GM18505 (cell line): ENCODE results near the gene TMPRSS13.

Experiments used
- ATAC-seq: cut with Tn5 transposase; IDR thresholded peaks from one replicate; pipeline ENCODE4 v1.9.1; 2021; ENCODE audit not compliant: unreplicated experiment
- POLR2A ChIP-seq: IDR thresholded peaks from 4 replicates; pipeline ENCODE4 v1.6.1; 2011; ENCODE audit warnings: borderline replicate concordance; ENCODE audit not compliant: insufficient read depth, insufficient read length; ENCODE audit errors: extremely low read depth

TMPRSS13 gene

DNA sequence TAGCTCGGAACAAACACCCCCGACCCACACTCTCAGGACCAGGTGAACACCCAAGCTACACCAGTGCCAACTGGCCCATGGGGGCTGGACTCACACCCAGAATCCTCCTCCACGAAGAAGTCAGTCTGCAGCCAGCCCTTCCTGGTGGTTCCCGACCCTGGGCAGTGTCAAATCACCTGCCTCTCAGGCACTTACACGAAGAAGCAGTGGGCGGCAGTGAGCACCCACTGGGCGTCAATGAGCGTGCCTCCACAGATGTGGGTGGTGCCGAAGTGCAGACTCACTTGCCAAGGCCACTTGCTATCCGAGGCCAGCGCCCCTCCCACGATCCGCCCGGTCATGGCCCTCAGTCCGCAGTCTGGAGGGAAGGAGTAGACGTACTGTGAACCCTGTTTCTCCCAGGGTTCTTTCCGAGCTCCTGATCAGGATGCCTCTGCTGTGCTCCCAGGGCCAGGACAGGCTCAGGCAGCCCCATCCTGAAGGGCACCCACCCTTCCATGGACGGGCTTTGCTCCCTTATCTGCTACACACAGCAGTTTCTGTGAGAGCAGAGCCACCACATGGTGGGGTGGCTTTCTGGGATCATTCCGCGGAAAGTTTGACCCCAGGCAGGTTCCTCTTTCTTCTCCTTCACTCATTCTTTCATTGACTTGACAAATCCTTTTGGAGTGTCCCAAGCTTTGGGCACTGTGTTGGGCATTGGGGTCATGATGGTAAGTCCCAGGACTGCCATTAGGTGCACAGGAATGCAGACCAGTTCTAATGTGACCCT lies 19.4 kb downstream of the TMPRSS13 start:
- no peak for TF ChIP-seq POLR2A
- ATAC-seq, result no peak

DNA sequence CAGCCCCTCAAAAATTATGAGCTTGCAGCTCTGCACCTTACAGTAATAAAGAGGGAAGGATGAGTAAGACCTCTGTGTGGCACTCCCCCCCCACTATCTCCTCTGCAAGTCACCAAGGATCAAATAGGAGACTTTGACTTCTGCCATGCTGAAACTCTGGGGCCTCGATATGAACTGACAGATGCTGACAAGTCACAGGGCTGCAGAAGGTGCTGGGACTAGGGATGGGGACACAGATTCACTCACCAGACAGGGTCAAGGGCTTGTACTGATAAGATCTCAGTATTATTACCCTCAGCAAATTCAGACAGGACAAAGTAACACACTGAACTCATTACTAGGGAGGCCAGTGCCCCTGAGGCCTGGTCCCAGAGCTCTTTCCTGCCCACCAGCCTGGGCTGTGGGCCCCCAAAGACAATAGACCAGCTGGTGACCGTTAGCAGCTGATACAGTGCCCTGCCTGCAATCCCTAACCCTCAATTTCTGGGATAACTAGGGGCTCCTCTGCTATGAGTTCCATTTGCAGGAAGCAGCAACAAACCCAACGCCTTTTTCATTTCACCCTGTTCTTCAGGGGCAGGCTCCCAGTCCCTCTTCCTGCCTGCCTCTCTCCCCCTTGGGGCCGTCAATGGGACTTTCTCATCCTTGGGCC lies 20.1 kb downstream of the TMPRSS13 start:
- no peak for TF ChIP-seq POLR2A
- ATAC-seq, result no peak

DNA sequence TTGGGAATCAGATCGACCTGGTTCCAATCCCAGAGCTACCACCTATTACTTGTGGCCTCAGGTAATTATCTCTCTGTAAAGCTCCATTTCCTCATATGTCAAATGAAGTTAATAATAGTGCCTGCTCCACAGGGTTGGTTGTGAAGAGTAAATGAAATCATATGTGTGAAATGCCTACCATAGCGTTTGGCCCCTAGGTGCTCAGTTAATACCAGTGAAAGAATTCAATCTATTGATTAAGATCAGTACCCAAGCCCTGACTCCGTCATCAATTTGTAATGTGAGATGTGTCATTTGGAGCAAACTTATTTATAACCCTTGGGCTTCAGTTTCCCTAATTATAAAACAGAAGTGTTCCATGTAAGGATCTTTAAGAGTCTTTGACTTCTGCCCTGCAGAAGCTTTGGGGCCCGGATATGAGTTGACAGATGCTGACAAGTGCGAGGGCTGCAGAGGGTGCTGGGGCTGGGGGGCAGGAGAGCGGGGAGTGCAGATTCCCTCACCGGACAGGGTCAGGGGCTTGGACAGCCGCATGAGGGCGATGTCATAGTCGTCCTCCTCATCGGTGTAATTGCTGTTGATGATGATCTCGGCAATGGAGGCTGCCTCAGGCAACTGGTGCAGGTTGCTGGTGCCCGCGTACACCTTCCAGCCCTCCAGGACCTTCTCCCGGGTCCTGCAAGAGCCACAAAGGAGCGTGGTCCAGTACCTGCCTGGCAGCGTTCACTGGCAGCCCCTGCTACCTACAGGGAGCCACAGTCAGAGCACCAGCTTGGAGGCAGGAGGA lies 20.9 kb downstream of the TMPRSS13 start:
- TF ChIP-seq POLR2A, result no peak

DNA sequence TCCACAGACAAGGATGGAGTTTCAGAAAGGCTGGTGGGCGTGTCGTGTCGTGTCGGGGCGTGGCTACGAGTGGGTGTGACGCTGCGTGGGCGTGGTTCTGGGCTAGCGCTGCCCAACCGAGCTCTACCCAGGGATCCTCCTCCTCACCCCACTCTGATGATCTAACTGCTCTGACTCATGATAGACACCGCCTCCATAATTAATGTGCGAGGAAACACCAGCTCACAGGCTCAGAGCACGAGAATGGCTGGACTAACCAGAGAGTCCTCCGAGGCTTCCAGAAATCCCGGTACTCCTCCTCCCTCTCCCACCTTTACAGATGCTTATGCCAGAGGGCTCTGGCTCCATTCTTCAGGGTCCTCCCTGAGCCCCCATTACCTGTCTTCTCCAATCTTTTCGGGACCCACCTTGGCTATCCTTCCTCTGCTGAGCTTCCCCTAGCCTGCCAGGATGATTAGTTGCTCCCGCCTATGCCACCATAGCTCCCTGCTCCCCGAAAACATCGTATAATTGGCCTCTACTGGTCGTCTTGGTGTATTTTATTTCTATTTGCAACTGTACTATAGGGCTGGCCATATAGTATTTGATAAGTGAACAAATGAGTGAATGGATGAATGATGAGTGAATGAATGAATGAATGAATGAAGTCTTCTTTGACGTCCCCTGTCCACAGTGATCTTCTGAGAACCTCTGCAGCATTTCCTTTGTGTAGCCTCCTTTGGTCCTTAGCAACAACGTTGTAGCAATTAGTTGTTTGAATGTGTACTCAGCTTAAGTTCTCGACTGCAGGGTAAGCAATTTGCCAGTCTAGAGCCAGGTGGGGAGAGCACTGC lies 21.7 kb downstream of the TMPRSS13 start:
- TF ChIP-seq POLR2A, result peak; percentile 49
- ATAC-seq, result peak; percentile 61

More for the DNA sequence above, 20.9 kb downstream of the TMPRSS13 start:
- no peak for ATAC-seq

DNA sequence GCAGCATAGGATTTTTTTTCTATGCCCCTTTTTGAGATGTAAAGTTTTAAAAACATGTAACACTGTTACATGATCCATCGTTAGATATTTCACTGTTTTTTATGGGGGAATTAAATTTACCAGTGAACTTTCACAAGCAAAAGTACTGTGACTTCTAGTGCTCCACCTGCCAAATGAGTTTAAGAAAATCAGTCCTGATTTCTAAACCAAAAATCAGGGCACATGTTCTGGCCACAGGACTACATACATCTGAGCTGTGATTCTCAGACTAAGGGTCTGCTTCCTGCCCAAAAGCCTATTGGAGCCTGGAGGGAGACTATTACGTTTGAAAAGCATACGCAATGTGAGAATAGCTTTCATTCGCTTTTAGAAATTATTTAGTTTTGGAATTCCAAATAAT lies 22.5 kb downstream of the TMPRSS13 start:
- TF ChIP-seq POLR2A, result no peak
- ATAC-seq, result no peak

DNA sequence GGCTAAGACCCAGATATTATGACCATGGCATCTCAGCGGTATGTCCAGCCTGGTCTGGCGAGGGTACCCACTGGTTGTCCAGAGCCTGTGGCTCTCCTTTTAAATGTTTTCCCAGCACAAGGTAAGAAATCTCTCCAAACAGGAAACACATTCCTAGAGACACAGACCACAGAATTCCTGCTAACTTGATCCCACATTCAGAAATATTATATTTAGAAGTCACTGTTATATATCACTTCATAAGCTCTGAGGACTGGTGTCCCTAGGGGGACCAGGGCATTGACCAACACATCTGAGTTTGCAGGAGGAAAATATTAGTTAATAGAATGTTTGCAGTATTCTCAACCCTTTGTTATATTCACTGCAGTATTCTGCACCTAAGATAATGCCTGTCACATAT lies 23.1 kb downstream of the TMPRSS13 start:
- ATAC-seq, result no peak
- no peak for TF ChIP-seq POLR2A

DNA sequence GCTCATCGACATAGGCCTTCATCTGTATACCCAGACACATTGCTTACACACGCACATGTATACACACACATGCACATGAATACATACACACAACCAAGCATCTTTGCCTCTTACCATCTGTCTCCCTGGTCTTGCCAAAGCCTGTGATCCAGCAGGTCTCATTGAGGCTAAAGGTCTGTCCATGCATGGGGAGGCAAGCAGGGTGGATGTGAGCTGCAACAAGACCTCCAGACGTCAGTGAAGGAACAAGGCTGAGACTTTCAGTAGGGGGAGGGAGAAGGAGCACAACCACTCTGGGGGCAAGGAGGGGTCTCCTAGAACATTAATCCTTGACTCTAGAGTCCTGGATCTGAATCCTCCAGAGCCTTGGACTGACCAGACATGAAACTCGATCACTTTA lies 23.7 kb downstream of the TMPRSS13 start:
- TF ChIP-seq POLR2A, result no peak
- no peak for ATAC-seq

DNA sequence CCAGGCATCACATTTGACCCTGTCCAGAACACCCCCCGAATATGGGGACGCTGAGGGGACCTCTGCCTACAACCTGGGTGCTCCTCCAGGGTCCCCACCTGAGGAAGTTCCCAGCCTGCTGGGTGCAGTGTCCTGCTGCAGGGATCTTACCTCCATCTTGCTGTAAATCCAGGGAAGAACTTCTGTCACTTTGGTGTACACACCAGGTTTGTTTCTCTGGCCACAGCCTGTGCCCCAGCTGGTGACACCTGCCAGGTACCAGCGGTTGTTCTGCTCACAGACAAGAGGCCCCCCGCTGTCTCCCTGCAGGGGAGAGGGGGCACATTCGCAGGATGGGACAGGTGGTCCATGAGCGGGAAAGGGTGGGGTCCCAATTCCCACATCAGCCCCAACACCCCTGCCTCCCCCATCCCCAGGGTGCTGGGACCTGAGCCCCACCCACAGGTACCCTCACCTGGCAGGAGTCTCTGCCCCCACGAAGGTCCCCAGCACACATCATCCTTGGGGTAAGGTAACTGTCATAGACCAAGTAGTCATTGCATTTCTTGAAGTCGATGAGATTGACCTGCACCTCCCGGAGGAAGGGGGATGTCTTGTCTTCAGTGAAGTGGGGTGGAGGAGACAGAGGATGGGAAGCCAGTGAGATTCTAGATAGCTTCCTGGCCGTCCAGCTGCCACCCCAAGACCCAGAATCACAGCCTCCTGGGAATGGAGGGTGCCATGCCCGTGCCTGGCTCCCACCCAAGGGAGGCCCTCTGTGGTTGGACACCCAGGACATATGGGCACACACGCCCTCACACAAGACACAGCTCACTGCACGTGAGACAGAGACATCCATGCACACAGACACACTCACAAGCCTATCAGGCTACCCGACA lies 25.5 kb downstream of the TMPRSS13 start:
- no peak for ATAC-seq
- no peak for TF ChIP-seq POLR2A

DNA sequence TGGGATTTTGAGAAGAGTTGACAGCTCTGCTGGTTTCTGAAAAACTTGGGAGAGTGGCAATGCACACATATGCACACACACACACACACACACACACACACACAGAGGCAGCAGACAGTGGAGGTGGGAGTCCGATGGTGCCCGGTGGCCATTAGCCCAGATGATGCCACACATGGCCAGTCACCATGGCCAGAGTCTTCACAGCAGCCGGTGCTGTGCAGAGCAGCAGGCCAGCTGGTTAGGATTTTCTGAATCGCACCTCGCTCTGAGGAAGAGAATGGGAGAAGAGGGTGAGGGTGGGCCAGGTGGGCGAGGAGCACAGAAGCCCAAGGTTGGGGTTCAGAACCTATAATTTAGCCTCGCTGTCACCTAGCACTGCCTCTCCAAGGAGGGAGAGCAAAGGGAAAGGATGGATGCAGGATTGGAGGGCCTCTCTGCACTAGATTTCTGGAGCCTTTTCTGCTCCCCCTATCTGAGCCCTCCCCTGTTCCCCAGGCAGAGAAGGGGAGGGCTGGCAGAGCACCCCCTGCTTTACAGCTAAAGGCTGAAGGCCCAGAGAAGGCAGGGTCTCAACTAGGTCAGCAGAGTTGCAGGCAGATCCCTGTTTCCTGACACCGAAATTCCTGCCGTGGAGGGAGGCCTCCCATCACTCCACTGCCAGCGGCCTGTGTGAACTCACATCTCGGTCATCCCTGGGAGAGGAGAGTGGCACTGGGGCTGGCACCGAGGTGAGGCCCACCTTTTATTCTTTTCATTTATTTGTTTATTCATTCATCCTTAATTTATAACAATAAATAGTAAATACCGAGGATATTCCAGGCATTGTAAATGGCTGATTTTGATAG lies 27.0 kb downstream of the TMPRSS13 start:
- ATAC-seq, result no peak
- no peak for TF ChIP-seq POLR2A

DNA sequence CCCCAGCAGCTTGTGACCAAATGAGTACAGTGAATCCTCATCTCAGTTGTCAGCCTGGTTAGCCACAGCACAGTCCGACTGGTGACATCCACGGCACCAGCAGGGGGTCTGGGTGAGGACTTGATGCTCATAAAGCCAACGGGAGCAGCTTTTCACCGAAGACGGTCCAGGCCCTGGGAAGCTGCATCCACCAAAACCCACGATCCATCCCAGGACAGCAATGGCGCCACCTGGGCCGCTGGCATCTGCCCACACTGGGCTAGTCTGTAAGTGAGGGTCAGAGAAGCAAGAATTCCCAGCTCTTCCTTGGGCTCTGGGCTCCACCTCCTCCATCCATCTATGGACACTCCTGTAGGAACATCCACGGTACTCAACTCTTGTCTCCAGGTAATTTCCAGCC lies 27.6 kb downstream of the TMPRSS13 start:
- TF ChIP-seq POLR2A, result no peak
- ATAC-seq, result no peak

DNA sequence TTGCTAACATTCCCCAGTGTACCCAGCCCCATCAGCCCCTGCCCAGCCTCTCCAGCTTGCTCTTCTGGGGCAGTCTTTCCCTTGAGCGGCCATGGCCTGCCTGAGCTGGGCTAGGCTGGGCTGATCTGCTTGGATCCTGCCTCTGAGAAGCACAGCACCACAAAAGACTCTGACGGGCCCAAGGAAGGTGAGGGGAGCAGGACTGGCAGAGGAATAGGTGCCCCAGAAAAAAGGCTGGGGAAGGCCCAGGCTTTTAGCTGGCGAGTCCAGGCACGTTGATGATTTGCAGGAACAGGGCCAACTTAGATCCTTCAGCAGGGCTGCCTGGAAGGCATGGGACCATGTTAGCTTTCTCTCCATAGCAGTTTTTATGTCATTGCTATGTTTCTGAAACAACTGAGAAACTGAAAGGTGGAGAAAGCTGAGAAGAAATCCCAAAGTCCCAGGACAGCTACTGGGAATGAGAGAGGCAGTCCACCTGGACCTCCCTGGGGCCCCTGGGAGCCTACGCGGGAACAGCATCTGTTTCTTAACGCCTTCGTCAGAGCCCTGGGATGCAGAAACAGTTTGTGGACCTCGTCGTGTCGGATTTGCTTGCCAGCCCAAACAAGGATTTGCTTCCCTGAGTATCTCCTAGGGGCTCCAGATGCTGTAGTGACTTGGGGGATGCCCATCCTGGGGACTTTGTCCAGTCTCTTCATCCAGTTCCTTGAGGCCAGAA lies 28.3 kb downstream of the TMPRSS13 start:
- no peak for ATAC-seq
- no peak for TF ChIP-seq POLR2A
